K562 (cell line): ENCODE results near the gene CNPY2. TPM values are rescaled to one million over a fixed set of nuclear protein-coding genes. Genes with fewer than 3 reads are reported as not detected.

Source experiments
- ATF1 ChIP-seq, 2 experiments: fragments of 450-650 bp in 1 of 2; IDR thresholded peaks; 2 replicates each; pipeline ENCODE4 v1.6.1; 2016; ENCODE audit warnings: missing compliant biosample characterization in 1 of 2, missing genetic modification characterization in 1 of 2
- ATF7 ChIP-seq: fragments of 450-650 bp; IDR thresholded peaks from 2 replicates; pipeline ENCODE4 v1.7.1; 2014; ENCODE audit warnings: mild to moderate bottlenecking, moderate library complexity
- CTBP1 ChIP-seq: fragments of 450-650 bp; IDR thresholded peaks from 2 replicates; pipeline ENCODE4 v1.6.1; 2016; ENCODE audit warnings: borderline replicate concordance
- FIP1L1 ChIP-seq: fragments of 200-400 bp; formaldehyde crosslinking; IDR thresholded peaks from 2 replicates; pipeline ENCODE4 v1.6.1; 2018; ENCODE audit warnings: mild to moderate bottlenecking, low read depth, low read length; ENCODE audit not compliant: poor library complexity, severe bottlenecking
- HNRNPH1 ChIP-seq: fragments of 200-400 bp; formaldehyde crosslinking; optimal IDR thresholded peaks from 2 replicates; pipeline ENCODE3; 2017; ENCODE audit warnings: low read depth, mild to moderate bottlenecking, low read length, moderate library complexity
- JUND ChIP-seq, 2 experiments: IDR thresholded peaks; 2 replicates in 1 of 2; 3 replicates in 1 of 2; pipeline ENCODE4 v1.6.1; 2011; ENCODE audit warnings: borderline replicate concordance in 2 of 2, low read depth in 2 of 2, low read length in 2 of 2, improper control_type of control experiment in 1 of 2, missing biosample characterization in 1 of 2, missing genetic modification characterization in 1 of 2, missing genetic modification reagents in 1 of 2
- KAT2B ChIP-seq: IDR thresholded peaks from one replicate; pipeline ENCODE4 v1.6.1; 2012; ENCODE audit warnings: low read depth, mild to moderate bottlenecking, control low read depth, inconsistent platforms, low read length, moderate library complexity
- KDM1A ChIP-seq, 2 experiments: fragments of 450-650 bp; IDR thresholded peaks; 2 replicates each; pipeline ENCODE4 v1.6.1; 2016; ENCODE audit warnings: mild to moderate bottlenecking in 2 of 2
- KLF6 ChIP-seq: fragments of 250-450 bp; sonication (Bioruptor Pico); IDR thresholded peaks from 2 replicates; pipeline ENCODE4 v1.4.0; 2020; ENCODE audit warnings: mild to moderate bottlenecking, moderate library complexity, borderline replicate concordance
- MIER1 ChIP-seq: fragments of 450-650 bp; IDR thresholded peaks from 2 replicates; pipeline ENCODE4 v1.6.1; 2016; ENCODE audit warnings: antibody characterized with exemption, mild to moderate bottlenecking, low read depth
- PURB ChIP-seq: sonication (generic); formaldehyde crosslinking; IDR thresholded peaks from 2 replicates; pipeline ENCODE4 v1.9.0; 2021; ENCODE audit warnings: low read depth, mild to moderate bottlenecking, missing genetic modification reagents
- TAF7 ChIP-seq: fragments of 450-650 bp; IDR thresholded peaks from 2 replicates; pipeline ENCODE4 v1.6.1; 2016; ENCODE audit warnings: missing genetic modification characterization, missing compliant biosample characterization
- ZC3H8 ChIP-seq: fragments of 450-650 bp; IDR thresholded peaks from 2 replicates; pipeline ENCODE4 v1.6.1; 2017
- ZNF253 ChIP-seq: fragments of 250-450 bp; sonication (Bioruptor Pico); conservative IDR thresholded peaks from 2 replicates; pipeline ENCODE4 v1.6.1; 2021; ENCODE audit warnings: mild to moderate bottlenecking
- ZNF431 ChIP-seq: sonication (generic); formaldehyde crosslinking; IDR thresholded peaks from 2 replicates; pipeline ENCODE4 v1.8.0; 2022; ENCODE audit warnings: mild to moderate bottlenecking, missing genetic modification reagents
- ZNF583 ChIP-seq: fragments of 250-450 bp; sonication (Bioruptor Pico); IDR thresholded peaks from 2 replicates; pipeline ENCODE4 v1.4.0; 2020
- ZNF699 ChIP-seq: fragments of 250-450 bp; sonication (Bioruptor Pico); IDR thresholded peaks from 2 replicates; pipeline ENCODE4 v1.8.0; 2021; ENCODE audit warnings: mild to moderate bottlenecking, moderate library complexity; ENCODE audit not compliant: insufficient replicate concordance
- polyA plus RNA-seq, 8 experiments: library from polyadenylated mRNA; depleted of rRNA in 4 of 8; stranded (reverse) in 5 of 8; unstranded in 3 of 8; fragments of >200 nt; fragmentation: Nextera tagmentation in 2 of 8; fragmentation: Illumina TruSeq in 1 of 8; extraction: Ambion mirVana in 2 of 8; extraction: Trizol in 1 of 8; gene quantifications; 2 replicates each; pipeline versions ENCODE4 v1.2.1 to v1.2.3, GENCODE V29; 2011 to 2014; ENCODE audit warnings: inconsistent platforms in 1 of 8, missing spikeins in 1 of 8
- total RNA-seq, 7 experiments: library from RNA; depleted of rRNA in 6 of 7; stranded (reverse); fragments of >200 nt in 6 of 7; fragmentation: Illumina TruSeq in 2 of 7; extraction: Trizol in 2 of 7; gene quantifications; 2 replicates each; pipeline versions ENCODE4 v1.2.1 to v1.2.3, GENCODE V29; 2011 to 2021; ENCODE audit warnings: low replicate concordance in 1 of 7
- TF ChIP-seq, protein P1 (sequence below): fragments of 250-450 bp; sonication (Bioruptor Pico); IDR thresholded peaks from 2 replicates; pipeline ENCODE4 v1.4.0; 2020
- TF ChIP-seq, protein P2 (sequence below): fragments of 450-650 bp; conservative IDR thresholded peaks from 2 replicates; pipeline ENCODE4 v1.6.1; 2016; ENCODE audit warnings: missing genetic modification characterization, low read depth, mild to moderate bottlenecking, control low read depth, missing compliant biosample characterization
- TF ChIP-seq, protein P3 (sequence below): fragments of 450-650 bp; IDR thresholded peaks from 2 replicates; pipeline ENCODE4 v1.6.1; 2016
- TF ChIP-seq, protein P4 (sequence below): fragments of 200-800 bp; sonication (Bioruptor generic); IDR thresholded peaks from 2 replicates; pipeline ENCODE4 v1.6.1; 2017; ENCODE audit warnings: missing genetic modification characterization, missing compliant biosample characterization

Gene CNPY2
- total and polyA plus RNA-seq, 9 of the 15 experiments (the other 6 are each of a cell fraction or from before 2014, with no cell fraction given) = 33.8 to 190 (median 138) TPM

DNA sequence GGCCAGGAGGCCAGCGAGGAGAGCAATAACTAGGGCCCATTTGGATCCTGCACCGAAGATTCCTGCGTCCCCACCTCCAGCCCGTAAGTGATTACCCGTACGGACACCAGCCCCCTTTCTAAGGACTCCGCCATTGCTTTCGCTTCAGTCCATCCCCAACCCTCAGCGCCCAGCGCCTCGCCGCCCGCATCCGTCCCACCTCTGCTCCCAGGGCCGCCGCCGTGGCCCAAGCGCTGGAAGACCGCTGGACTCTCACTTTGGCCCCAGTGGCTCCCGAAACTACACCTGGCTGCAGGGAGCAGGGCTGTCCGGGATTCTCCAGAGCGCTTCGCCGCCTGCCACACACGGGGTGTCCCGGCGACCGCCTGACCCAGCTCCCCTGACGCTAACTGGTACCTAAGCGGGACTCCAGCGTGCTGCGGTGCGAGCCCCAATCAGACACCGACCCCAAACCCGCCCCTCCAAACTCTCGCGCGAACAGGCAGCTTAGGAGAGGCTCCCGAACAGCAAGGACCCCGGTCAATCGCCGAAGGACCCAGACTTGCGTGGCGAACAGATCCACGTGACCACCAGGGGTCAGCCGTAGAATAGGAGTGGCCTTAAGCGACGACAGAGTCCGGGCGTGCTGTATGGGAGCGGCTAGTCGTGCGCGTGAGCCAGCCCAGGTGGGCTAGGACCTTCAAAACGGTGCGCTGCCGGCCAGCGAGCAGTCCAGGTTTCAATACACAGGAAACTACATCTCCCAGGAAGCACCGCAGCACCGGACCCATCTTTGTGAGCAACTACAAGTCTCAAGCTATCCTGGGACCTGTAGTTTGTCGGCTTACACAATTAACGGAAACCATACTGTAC is at the start of gene CNPY2 (continued):
- TF ChIP-seq KLF6 (no peak), JUND (IDR thresholded peaks at IDR 0.05; ENCODE audit: borderline replicate concordance, low read depth, low read length) (peak; percentile 32; the same call in 1 of the 2 replicates), JUND (tag; IDR thresholded peaks at IDR 0.05; ENCODE audit: borderline replicate concordance, low read depth, low read length) (peak; percentile 66; the same call in 1 of the 3 replicates), MIER1 (no peak), TAF7 (tag) (peak; percentile 69; the same call in 1 of the 2 replicates), ZNF699 (CRISPR knock-in tag) (no peak), KAT2B (no peak), ATF7 (peak; percentile 74), ZNF253 (CRISPR knock-in tag) (no peak), CTBP1 (peak; percentile 92), KDM1A (IDR thresholded peaks at IDR 0.05) (no peak), ATF1 (CRISPR knock-in tag; IDR thresholded peaks at IDR 0.05) (no peak), ATF1 (tag; IDR thresholded peaks at IDR 0.05) (peak; percentile 90), HNRNPH1 (no peak), ZNF431 (CRISPR knock-in tag) (no peak; the same call in 1 of the 2 replicates), ZNF583 (no peak), PURB (no peak), FIP1L1 (peak; percentile 92), ZC3H8 (0 out of 2 replicates have a peak, but pooled peaks have one; percentile 40)
- TF ChIP-seq, protein P1, sequence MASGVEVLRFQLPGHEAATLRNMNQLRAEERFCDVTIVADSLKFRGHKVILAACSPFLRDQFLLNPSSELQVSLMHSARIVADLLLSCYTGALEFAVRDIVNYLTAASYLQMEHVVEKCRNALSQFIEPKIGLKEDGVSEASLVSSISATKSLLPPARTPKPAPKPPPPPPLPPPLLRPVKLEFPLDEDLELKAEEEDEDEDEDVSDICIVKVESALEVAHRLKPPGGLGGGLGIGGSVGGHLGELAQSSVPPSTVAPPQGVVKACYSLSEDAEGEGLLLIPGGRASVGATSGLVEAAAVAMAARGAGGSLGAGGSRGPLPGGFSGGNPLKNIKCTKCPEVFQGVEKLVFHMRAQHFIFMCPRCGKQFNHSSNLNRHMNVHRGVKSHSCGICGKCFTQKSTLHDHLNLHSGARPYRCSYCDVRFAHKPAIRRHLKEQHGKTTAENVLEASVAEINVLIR (CRISPR knock-in tag) = no peak
- TF ChIP-seq, protein P2, sequence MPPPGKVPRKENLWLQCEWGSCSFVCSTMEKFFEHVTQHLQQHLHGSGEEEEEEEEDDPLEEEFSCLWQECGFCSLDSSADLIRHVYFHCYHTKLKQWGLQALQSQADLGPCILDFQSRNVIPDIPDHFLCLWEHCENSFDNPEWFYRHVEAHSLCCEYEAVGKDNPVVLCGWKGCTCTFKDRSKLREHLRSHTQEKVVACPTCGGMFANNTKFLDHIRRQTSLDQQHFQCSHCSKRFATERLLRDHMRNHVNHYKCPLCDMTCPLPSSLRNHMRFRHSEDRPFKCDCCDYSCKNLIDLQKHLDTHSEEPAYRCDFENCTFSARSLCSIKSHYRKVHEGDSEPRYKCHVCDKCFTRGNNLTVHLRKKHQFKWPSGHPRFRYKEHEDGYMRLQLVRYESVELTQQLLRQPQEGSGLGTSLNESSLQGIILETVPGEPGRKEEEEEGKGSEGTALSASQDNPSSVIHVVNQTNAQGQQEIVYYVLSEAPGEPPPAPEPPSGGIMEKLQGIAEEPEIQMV = 0 out of 2 replicates have a peak, but pooled peaks have one; percentile 43
- TF ChIP-seq, protein P3, sequence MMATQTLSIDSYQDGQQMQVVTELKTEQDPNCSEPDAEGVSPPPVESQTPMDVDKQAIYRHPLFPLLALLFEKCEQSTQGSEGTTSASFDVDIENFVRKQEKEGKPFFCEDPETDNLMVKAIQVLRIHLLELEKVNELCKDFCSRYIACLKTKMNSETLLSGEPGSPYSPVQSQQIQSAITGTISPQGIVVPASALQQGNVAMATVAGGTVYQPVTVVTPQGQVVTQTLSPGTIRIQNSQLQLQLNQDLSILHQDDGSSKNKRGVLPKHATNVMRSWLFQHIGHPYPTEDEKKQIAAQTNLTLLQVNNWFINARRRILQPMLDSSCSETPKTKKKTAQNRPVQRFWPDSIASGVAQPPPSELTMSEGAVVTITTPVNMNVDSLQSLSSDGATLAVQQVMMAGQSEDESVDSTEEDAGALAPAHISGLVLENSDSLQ = peak; percentile 73
- TF ChIP-seq, protein P4, sequence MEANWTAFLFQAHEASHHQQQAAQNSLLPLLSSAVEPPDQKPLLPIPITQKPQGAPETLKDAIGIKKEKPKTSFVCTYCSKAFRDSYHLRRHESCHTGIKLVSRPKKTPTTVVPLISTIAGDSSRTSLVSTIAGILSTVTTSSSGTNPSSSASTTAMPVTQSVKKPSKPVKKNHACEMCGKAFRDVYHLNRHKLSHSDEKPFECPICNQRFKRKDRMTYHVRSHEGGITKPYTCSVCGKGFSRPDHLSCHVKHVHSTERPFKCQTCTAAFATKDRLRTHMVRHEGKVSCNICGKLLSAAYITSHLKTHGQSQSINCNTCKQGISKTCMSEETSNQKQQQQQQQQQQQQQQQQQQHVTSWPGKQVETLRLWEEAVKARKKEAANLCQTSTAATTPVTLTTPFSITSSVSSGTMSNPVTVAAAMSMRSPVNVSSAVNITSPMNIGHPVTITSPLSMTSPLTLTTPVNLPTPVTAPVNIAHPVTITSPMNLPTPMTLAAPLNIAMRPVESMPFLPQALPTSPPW (CRISPR knock-in tag) = peak; percentile 29; the same call in 1 of the 2 replicates
